A673 (cell line): Measurements from ENCODE around the gene STT3A. TPM values are rescaled to one million over a fixed set of nuclear protein-coding genes. Genes with fewer than 3 reads are reported as not detected.

Experiments used
- BruUV-seq: library from RNA; stranded (reverse); fragments of 400-500 nt; replicated peaks from 2 replicates; lab custom pipeline; 2021; lab: Mats Ljungman, UMichigan
- CTCF ChIA-PET: fragments of 300-600 bp; sonication (Branson Sonifier 250); formaldehyde crosslinking; loops from one replicate; lab custom pipeline; 2022; ENCODE audit warnings: antibody characterized with exemption; lab: Charles Lee
- POLR2A ChIA-PET: fragments of 300-600 bp; sonication (Branson Sonifier 250); formaldehyde crosslinking; loops from one replicate; lab custom pipeline; 2022; ENCODE audit warnings: antibody characterized with exemption; ENCODE audit not compliant: low non-redundant PET; lab: Charles Lee
- DNase-seq: peaks from one replicate; pipeline ENCODE4 v3.0.0-alpha.2; 2015; ENCODE audit warnings: low spot score
- H3K27ac ChIP-seq: fragments of 200-600 bp; sonication (generic); 2 replicates; pipeline ENCODE4 v1.5.1; 2016; ENCODE audit warnings: mixed run types, low read depth, mild to moderate bottlenecking, mixed read lengths, antibody characterized with exemption, low read length; ENCODE audit not compliant: poor library complexity, severe bottlenecking
- H3K27me3 ChIP-seq: fragments of 200-600 bp; sonication (generic); replicated peaks from 2 replicates; pipeline ENCODE4 v1.6.1; 2017; ENCODE audit warnings: mixed run types, low read depth, mild to moderate bottlenecking, mixed read lengths, antibody characterized with exemption, low read length; ENCODE audit not compliant: insufficient read depth, poor library complexity
- H3K36me3 ChIP-seq: fragments of 200-600 bp; sonication (generic); 2 replicates; pipeline ENCODE4 v1.6.1; 2016; ENCODE audit warnings: mixed run types, mild to moderate bottlenecking, mixed read lengths, antibody characterized with exemption, low read length; ENCODE audit not compliant: insufficient read depth, poor library complexity, severe bottlenecking
- H3K4me1 ChIP-seq: fragments of 200-600 bp; sonication (generic); 2 replicates; pipeline ENCODE4 v1.6.1; 2017; ENCODE audit warnings: mixed run types, mild to moderate bottlenecking, mixed read lengths, antibody characterized with exemption, low read length; ENCODE audit not compliant: insufficient read depth, poor library complexity, severe bottlenecking
- H3K4me3 ChIP-seq: fragments of 200-600 bp; sonication (generic); 2 replicates; pipeline ENCODE4 v1.5.1; 2016; ENCODE audit warnings: low read depth, mixed run types, mild to moderate bottlenecking, mixed read lengths, low read length; ENCODE audit not compliant: poor library complexity, severe bottlenecking
- H3K9me3 ChIP-seq: fragments of 200-600 bp; sonication (generic); 2 replicates; pipeline ENCODE4 v1.6.1; 2016; ENCODE audit warnings: mixed run types, low read depth, mild to moderate bottlenecking, mixed read lengths, antibody characterized with exemption, low read length; ENCODE audit not compliant: poor library complexity, severe bottlenecking
- EZH2 ChIP-seq: fragments of 200-600 bp; sonication (generic); IDR thresholded peaks from 2 replicates; pipeline ENCODE4 v1.6.1; 2017; ENCODE audit warnings: borderline replicate concordance, low read depth, mild to moderate bottlenecking, mixed read lengths, antibody characterized with exemption, low read length; ENCODE audit not compliant: poor library complexity, severe bottlenecking
- intact Hi-C: fragments of 100-400 bp; cut with micrococcal nuclease; formaldehyde crosslinking; loops from one replicate; pipeline ENCODE4 v1.10.0; 2022; ENCODE audit not compliant: unreplicated experiment
- total RNA-seq: library from RNA; stranded (reverse); gene quantifications from 2 replicates; pipeline ENCODE4 v1.2.3, GENCODE V29; 2021
- TF ChIP-seq, protein P1 (sequence below): fragments of 300-800, 200-600 bp; sonication (generic); conservative IDR thresholded peaks from 2 replicates; pipeline ENCODE4 v1.5.1; 2017; ENCODE audit warnings: low read depth, mild to moderate bottlenecking, antibody characterized with exemption, low read length, moderate library complexity, mixed read lengths

Gene STT3A
- total RNA-seq, 1 experiment from 2014 or later = 278 TPM

- H3K4me1 ChIP-seq = no peaks in the 10 kb centered on the region
- H3K27ac ChIP-seq = no peak overlapping the region
- intact Hi-C loops = no loop called here
- H3K9me3 ChIP-seq = peaks cover 31% of the 10 kb centered on the region
- no peaks in the 10 kb centered on the region for H3K27me3 ChIP-seq
- ChIA-PET CTCF (no interaction called here), POLR2A (no interaction called here)
- no TSS peak for BruUV-seq
- DNase-seq = no peak
- no peaks in the 10 kb centered on the region for H3K36me3 ChIP-seq
- TF ChIP-seq, protein P1, sequence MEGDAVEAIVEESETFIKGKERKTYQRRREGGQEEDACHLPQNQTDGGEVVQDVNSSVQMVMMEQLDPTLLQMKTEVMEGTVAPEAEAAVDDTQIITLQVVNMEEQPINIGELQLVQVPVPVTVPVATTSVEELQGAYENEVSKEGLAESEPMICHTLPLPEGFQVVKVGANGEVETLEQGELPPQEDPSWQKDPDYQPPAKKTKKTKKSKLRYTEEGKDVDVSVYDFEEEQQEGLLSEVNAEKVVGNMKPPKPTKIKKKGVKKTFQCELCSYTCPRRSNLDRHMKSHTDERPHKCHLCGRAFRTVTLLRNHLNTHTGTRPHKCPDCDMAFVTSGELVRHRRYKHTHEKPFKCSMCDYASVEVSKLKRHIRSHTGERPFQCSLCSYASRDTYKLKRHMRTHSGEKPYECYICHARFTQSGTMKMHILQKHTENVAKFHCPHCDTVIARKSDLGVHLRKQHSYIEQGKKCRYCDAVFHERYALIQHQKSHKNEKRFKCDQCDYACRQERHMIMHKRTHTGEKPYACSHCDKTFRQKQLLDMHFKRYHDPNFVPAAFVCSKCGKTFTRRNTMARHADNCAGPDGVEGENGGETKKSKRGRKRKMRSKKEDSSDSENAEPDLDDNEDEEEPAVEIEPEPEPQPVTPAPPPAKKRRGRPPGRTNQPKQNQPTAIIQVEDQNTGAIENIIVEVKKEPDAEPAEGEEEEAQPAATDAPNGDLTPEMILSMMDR = no peak
- no peak for TF ChIP-seq EZH2
- no peak overlapping the region for H3K4me3 ChIP-seq
These were observed 39.7 kb upstream of the STT3A start for GRCh38 chr11:125552927-125553326.

DNA sequence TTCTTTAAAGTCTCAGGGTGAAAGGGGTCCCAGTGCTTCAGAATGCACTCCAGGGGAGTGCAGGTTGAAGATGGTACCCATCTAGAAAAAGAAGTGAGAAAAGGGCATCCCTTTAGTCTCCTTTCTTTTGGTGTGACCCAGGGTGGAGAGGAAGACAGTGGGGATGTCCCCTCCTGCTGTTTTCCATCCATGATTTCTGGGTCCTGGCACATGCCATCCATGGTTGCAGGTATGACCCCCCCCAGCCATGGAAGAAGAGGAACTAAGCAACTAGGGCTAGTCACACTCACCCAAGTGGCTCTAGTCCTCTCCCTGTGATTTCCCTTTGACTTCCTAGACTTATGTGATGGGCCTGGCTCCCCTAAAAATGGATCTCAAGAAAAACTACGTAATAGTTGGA, 39.3 kb upstream of the STT3A start:
- no peak for DNase-seq
- Histone ChIP-seq H3K9me3 (peaks cover 31% of the 10 kb centered on the region), H3K27me3 (no peaks in the 10 kb centered on the region), H3K36me3 (no peaks in the 10 kb centered on the region), H3K27ac (no peak overlapping the region), H3K4me1 (no peaks in the 10 kb centered on the region), H3K4me3 (no peak overlapping the region)
- intact Hi-C loops = no loop called here
- TF ChIP-seq EZH2 = no peak
- TF ChIP-seq, protein P1 = no peak
- ChIA-PET CTCF (no interaction called here), POLR2A (no interaction called here)
- BruUV-seq = no TSS peak

- ChIA-PET POLR2A (no interaction called here), CTCF (no interaction called here)
- TF ChIP-seq, protein P1 = no peak
- Histone ChIP-seq H3K4me1 (no peaks in the 10 kb centered on the region), H3K4me3 (no peak overlapping the region), H3K9me3 (peaks cover 31% of the 10 kb centered on the region), H3K36me3 (no peaks in the 10 kb centered on the region), H3K27ac (no peak overlapping the region), H3K27me3 (no peaks in the 10 kb centered on the region)
- intact Hi-C loops = no loop called here
- no TSS peak for BruUV-seq
- no peak for DNase-seq
These were observed 38.6 kb upstream of the STT3A start for GRCh38 chr11:125554038-125554437.
